CD14-positive monocyte (primary cell): ENCODE results near the gene IKZF1. TPM values are rescaled to one million over a fixed set of nuclear protein-coding genes. Genes with fewer than 3 reads are reported as not detected.
A peak's percentile ranks its signal among the peaks of the same experiment; 100 is the strongest.

Source experiments
- DNase-seq, 3 donors: peaks; one replicate each; pipeline ENCODE4 v3.0.0-alpha.2; 2011 to 2022
- H2AFZ ChIP-seq: 2 replicates; pipeline ENCODE4 v1.6.0; 2012; ENCODE audit warnings: mild to moderate bottlenecking, low read depth, low read length, inconsistent platforms; ENCODE audit not compliant: insufficient read depth, poor library complexity, severe bottlenecking
- H3K27ac ChIP-seq, 2 donors: 1 replicate in 1 of 2; 2 replicates in 1 of 2; pipeline ENCODE4 v1.5.1; 2012 to 2013; ENCODE audit warnings: low read length in 2 of 2, control low read depth in 1 of 2, inconsistent platforms in 1 of 2, low read depth in 1 of 2, mild to moderate bottlenecking in 1 of 2
- H3K27me3 ChIP-seq, 2 donors: one replicate each; pipeline versions ENCODE4 v1.6.0 to v1.6.1; 2011 to 2013; ENCODE audit warnings: low read length in 2 of 2; ENCODE audit not compliant: control insufficient read depth in 2 of 2, insufficient read depth in 2 of 2
- H3K36me3 ChIP-seq, 2 donors: replicated peaks in 1 of 2; 1 replicate in 1 of 2; 2 replicates in 1 of 2; pipeline versions ENCODE4 v1.5.1 to v1.6.1; 2012 to 2013; ENCODE audit warnings: low read length in 2 of 2, control low read depth in 1 of 2, inconsistent platforms in 1 of 2, mild to moderate bottlenecking in 1 of 2; ENCODE audit not compliant: insufficient read depth in 2 of 2, control insufficient read depth in 1 of 2
- H3K4me1 ChIP-seq, 2 donors: 1 replicate in 1 of 2; 2 replicates in 1 of 2; pipeline versions ENCODE4 v1.5.1 to v1.6.1; 2012 to 2013; ENCODE audit warnings: low read length in 2 of 2, control low read depth in 1 of 2, inconsistent platforms in 1 of 2, mild to moderate bottlenecking in 1 of 2, moderate library complexity in 1 of 2; ENCODE audit not compliant: insufficient read depth in 2 of 2, control insufficient read depth in 1 of 2
- H3K4me2 ChIP-seq: replicated peaks from 2 replicates; pipeline ENCODE3; 2012; ENCODE audit warnings: low read length, moderate library complexity, mild to moderate bottlenecking; ENCODE audit not compliant: poor library complexity, severe bottlenecking; ENCODE audit errors: extremely low read depth
- H3K4me3 ChIP-seq, 3 experiments: fragments of 200-600 bp in 1 of 3; sonication (generic) in 1 of 3; replicated peaks in 1 of 3; 1 replicate in 2 of 3; 2 replicates in 1 of 3; pipeline ENCODE4 v1.5.1; 2011 to 2013; ENCODE audit warnings: low read length in 3 of 3, mild to moderate bottlenecking in 3 of 3, control low read depth in 2 of 3, low read depth in 2 of 3, inconsistent platforms in 1 of 3, moderate library complexity in 1 of 3
- H3K79me2 ChIP-seq: 2 replicates; pipeline ENCODE4 v1.6.0; 2012; ENCODE audit warnings: mild to moderate bottlenecking, control low read depth, inconsistent platforms, low read length, moderate library complexity; ENCODE audit not compliant: insufficient read depth
- H3K9ac ChIP-seq: 2 replicates; pipeline ENCODE4 v1.6.0; 2017; ENCODE audit warnings: low read length, mild to moderate bottlenecking; ENCODE audit not compliant: insufficient read depth, poor library complexity, severe bottlenecking
- H3K9me3 ChIP-seq, 2 donors: replicated peaks in 1 of 2; 1 replicate in 1 of 2; 2 replicates in 1 of 2; pipeline versions ENCODE4 v1.5.1 to v1.6.1; 2012 to 2013; ENCODE audit warnings: low read length in 2 of 2, control low read depth in 1 of 2; ENCODE audit not compliant: control insufficient read depth in 1 of 2, insufficient read depth in 1 of 2
- H4K20me1 ChIP-seq: 2 replicates; pipeline ENCODE4 v1.6.0; 2012; ENCODE audit warnings: mild to moderate bottlenecking, low read length, control low read depth, moderate library complexity; ENCODE audit not compliant: insufficient read depth
- H3K27ac Mint-ChIP-seq, 7 donors: one replicate each; pipeline ENCODE4 v1.8.0; 2020; ENCODE audit warnings: mild to moderate bottlenecking in 7 of 7, mixed read lengths in 7 of 7, moderate library complexity in 6 of 7, inconsistent platforms in 2 of 7
- H3K27me3 Mint-ChIP-seq, 3 donors: one replicate each; pipeline ENCODE4 v1.8.0; 2021 to 2022; ENCODE audit warnings: low read depth in 3 of 3, mild to moderate bottlenecking in 3 of 3, mixed read lengths in 3 of 3, moderate library complexity in 3 of 3, inconsistent platforms in 1 of 3
- H3K36me3 Mint-ChIP-seq, 2 donors: one replicate each; pipeline ENCODE4 v1.8.0; 2020; ENCODE audit warnings: mixed read lengths in 2 of 2, inconsistent platforms in 1 of 2, mild to moderate bottlenecking in 1 of 2
- H3K4me1 Mint-ChIP-seq: one replicate; pipeline ENCODE4 v1.8.0; 2020; ENCODE audit warnings: mild to moderate bottlenecking, mixed read lengths
- H3K4me3 Mint-ChIP-seq, 2 donors: one replicate each; pipeline ENCODE4 v1.8.0; 2020; ENCODE audit warnings: mild to moderate bottlenecking in 2 of 2, mixed read lengths in 2 of 2, moderate library complexity in 1 of 2
- H3K9me3 Mint-ChIP-seq, 7 donors: one replicate each; pipeline ENCODE4 v1.8.0; 2020 to 2022; ENCODE audit warnings: mixed read lengths in 7 of 7, mild to moderate bottlenecking in 6 of 7, moderate library complexity in 6 of 7, inconsistent platforms in 2 of 7
- WGBS: methylation state at CpG from one replicate; pipeline ENCODE4 v1.1.5; 2013; ENCODE audit warnings: missing lambda C conversion rate; ENCODE audit not compliant: insufficient coverage; 5-methylcytosine and 5-hydroxymethylcytosine counted together
- intact Hi-C, 2 donors: fragments of 100-400 bp; cut with micrococcal nuclease; formaldehyde crosslinking; loops; one replicate each; pipeline versions ENCODE4 v1.15.0 to v1.15.1; 2023
- polyA plus RNA-seq, 3 donors: library from polyadenylated mRNA; depleted of rRNA in 1 of 3; unstranded in 2 of 3; stranded (reverse) in 1 of 3; fragments of 300-500 nt in 2 of 3; fragments of >200 nt in 1 of 3; fragmentation: Illumina TruSeq in 2 of 3; gene quantifications; 1 replicate in 2 of 3; 2 replicates in 1 of 3; pipeline ENCODE4 v1.2.3, GENCODE V29; 2012 to 2021
- TF ChIP-seq, protein P1 (sequence below): fragments of 200-600 bp; IDR thresholded peaks from one replicate; pipeline ENCODE4 v1.8.0; 2022; ENCODE audit warnings: antibody characterized with exemption, mild to moderate bottlenecking

IKZF1 gene
- polyA plus RNA-seq, 3 donors: 38.4 to 130 (median 80.2) TPM

DNA sequence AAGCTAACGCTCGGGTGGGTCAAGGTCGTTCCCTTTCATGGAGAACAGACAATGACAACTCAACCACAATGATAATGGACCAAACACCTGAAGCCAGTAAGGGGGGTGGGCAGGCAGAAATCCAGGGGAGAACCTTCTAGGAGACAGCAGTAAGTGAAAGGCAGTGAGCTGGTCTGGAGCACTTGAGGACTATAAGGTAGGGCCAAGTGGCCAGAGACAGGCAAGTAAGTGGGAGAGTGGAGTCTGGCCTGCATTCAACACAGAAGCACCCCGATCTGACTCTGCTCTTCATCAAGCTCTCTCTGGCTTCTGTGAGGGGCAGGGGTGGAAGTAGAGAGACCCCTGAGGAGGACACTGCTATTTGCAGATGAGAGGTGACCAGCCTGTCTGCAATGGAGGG, 7.7 kb upstream of the IKZF1 start:
- intact Hi-C loops: no loop called here
- H3K4me3 Mint-ChIP-seq: no peak overlapping the region
- no peak for DNase-seq
- Histone ChIP-seq H3K9me3 (no peaks in the 10 kb centered on the region), H3K4me1 (peaks cover 4 to 9% of the 10 kb centered on the region in 2 donors), H3K36me3 (no peaks in the 10 kb centered on the region), H3K9ac (no peak overlapping the region), H3K27me3 (no peaks in the 10 kb centered on the region), H2AFZ (no peak overlapping the region), H3K79me2 (no peaks in the 10 kb centered on the region), H3K27ac (no peak overlapping the region), H3K4me2 (no peak overlapping the region), H3K4me3 (no peak overlapping the region), H4K20me1 (no peaks in the 10 kb centered on the region)
- H3K9me3 Mint-ChIP-seq: no peaks in the 10 kb centered on the region
- TF ChIP-seq, protein P1, sequence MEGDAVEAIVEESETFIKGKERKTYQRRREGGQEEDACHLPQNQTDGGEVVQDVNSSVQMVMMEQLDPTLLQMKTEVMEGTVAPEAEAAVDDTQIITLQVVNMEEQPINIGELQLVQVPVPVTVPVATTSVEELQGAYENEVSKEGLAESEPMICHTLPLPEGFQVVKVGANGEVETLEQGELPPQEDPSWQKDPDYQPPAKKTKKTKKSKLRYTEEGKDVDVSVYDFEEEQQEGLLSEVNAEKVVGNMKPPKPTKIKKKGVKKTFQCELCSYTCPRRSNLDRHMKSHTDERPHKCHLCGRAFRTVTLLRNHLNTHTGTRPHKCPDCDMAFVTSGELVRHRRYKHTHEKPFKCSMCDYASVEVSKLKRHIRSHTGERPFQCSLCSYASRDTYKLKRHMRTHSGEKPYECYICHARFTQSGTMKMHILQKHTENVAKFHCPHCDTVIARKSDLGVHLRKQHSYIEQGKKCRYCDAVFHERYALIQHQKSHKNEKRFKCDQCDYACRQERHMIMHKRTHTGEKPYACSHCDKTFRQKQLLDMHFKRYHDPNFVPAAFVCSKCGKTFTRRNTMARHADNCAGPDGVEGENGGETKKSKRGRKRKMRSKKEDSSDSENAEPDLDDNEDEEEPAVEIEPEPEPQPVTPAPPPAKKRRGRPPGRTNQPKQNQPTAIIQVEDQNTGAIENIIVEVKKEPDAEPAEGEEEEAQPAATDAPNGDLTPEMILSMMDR: no peak
- WGBS: 83% methylated on average over 1 of the region's 4 CpGs
- no peaks in the 10 kb centered on the region for H3K36me3 Mint-ChIP-seq
- H3K27ac Mint-ChIP-seq: no peak overlapping the region
- peaks cover 0 to 3% (median 0%) of the 10 kb centered on the region in 3 donors for H3K27me3 Mint-ChIP-seq
- H3K4me1 Mint-ChIP-seq: peaks cover 13% of the 10 kb centered on the region

DNA sequence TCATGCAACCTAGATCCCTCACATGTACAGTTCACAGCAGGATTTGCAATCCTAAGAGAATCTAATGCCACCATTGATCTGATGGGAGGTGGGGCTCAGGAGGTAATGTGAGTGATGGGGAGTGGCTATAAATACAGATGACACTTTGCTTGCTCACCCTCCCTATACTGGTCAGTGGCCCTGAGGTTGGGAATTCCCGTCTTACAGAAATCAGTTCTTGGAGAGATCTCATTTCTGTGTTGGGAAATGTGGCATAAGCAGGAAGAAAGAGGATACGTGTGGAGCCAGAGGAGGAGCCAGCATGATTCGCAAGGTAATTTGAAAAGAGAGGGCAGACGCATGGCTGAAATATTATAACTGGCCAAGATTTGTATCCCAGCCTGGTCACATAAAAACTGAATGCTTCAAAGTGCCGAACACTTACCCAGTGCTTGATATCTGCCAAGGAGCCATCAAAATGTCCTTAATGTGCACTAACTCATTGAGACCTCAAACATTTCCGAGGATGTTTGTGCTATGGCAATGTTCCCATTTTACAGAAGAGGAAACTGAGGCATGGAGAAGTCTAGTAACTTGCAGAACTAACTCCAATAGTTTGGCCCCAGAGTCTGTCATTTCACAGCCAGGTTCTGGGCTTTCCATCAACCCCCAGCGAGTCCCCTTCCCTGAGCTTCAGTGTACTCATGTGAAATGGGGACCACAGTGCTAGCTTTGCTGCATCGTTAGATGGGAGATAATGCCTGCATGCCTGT, 5.5 kb upstream of the IKZF1 start:
- no peak overlapping the region for H3K4me3 Mint-ChIP-seq
- 87% methylated on average over 4 of the region's 8 CpGs for WGBS
- TF ChIP-seq, protein P1: no peak

More for the DNA sequence above, 5.5 kb upstream of the IKZF1 start:
- Histone ChIP-seq H3K27me3 (no peaks in the 10 kb centered on the region), H3K4me1 (peaks cover 11 to 17% of the 10 kb centered on the region in 2 donors), H3K27ac (no peak overlapping the region), H4K20me1 (no peaks in the 10 kb centered on the region), H3K4me3 (no peak overlapping the region), H3K4me2 (no peak overlapping the region), H3K9me3 (no peaks in the 10 kb centered on the region), H3K79me2 (peaks cover 6% of the 10 kb centered on the region), H2AFZ (no peak overlapping the region), H3K9ac (no peak overlapping the region), H3K36me3 (no peaks in the 10 kb centered on the region)
- intact Hi-C loops: no loop called here
- no peaks in the 10 kb centered on the region for H3K9me3 Mint-ChIP-seq
- H3K27me3 Mint-ChIP-seq: peaks cover 3 to 7% (median 3%) of the 10 kb centered on the region in 3 donors
- H3K4me1 Mint-ChIP-seq: peaks cover 22% of the 10 kb centered on the region
- H3K27ac Mint-ChIP-seq: no peak overlapping the region
- DNase-seq: peak in 1 of 3 donors; percentile 66
- H3K36me3 Mint-ChIP-seq: no peaks in the 10 kb centered on the region
